HG03442 (cell line): Measurements from ENCODE around the gene RNF187.

Source experiments
- ATAC-seq: cut with Tn5 transposase; IDR thresholded peaks from one replicate; pipeline ENCODE4 v1.9.1; 2021; ENCODE audit warnings: mild to moderate bottlenecking, moderate library complexity; ENCODE audit not compliant: unreplicated experiment

RNF187 gene

GRCh38 chr1:228542981-228543380, 55.8 kb downstream of the RNF187 start:
- ATAC-seq, result no peak

DNA sequence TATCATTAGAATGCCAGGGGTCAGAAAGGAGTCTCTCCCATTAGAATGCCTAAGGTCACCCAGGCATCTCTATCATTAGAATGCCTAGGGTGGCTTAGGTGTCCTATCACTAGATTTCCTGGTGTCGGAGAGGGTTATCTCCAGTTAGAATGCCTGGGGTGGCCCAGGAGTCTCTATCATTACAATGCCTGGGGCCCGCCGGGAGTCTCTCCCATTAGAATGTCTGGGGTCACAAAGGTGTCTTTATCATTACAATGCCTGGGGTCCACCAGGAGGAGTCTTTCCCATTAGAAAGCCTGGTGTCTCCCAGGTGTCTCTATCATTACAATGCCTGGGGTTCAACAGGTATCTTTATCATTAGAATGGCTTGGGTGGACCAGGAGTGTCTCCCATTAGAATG, 56.2 kb downstream of the RNF187 start:
- no peak for ATAC-seq

DNA sequence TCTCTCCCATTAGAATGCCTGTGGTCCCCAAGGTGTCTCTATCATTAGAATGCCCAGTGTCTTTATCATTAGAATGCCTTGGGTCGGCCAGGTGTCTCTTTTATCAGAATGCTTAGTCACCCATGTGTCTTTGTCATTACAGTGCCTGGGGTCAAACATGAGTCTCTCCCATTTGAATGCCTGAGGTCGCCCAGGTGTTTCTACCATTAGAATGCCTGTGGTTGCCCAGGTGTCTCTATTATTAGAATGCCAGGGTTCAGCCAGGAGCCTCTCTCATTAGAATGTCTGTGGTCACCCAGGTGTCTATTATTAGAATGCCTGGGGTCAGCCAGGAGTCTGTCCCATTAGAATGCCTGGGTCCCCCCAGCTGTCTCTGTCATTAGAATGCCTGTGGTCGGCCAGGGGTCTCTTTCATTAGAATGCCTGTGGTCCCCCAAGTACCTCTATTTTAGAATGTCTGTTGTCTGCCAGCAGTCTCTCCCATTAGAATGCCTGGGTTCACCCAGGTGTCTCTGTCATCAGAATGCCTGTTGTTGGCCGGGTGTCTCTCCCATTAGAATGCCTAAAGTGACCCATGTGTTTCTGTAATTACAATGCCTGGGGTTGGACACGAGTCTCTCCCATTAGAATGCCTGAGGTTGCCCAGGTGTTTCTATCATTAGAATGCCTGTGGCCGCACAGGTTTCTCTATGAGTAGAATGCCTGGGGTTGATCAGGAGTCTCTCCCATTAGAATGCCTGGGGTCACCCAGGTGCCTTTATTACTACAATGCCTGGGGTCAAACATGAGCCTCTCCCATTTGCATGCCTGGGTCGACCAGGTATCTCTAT, 57.1 kb downstream of the RNF187 start:
- no peak for ATAC-seq

- ATAC-seq, result no peak
These were observed 57.9 kb downstream of the RNF187 start for GRCh38 chr1:228544921-228545591.
